GM18498 (cell line): Measurements from ENCODE around the gene HDAC4.
A peak's percentile ranks its signal among the peaks of the same experiment; 100 is the strongest.
"Not testable (repeated sequence)": the region's sequence is repeated elsewhere in the genome, so short reads cannot be mapped to it uniquely, and the experiment has no call there.

Experiments
- ATAC-seq: cut with Tn5 transposase; IDR thresholded peaks from one replicate; pipeline ENCODE4 v1.9.1; 2021; ENCODE audit warnings: mild to moderate bottlenecking, moderate library complexity; ENCODE audit not compliant: unreplicated experiment

HDAC4 gene

GRCh38 chr2:239400596-239401066 lies at the start of gene HDAC4:
Gene HDAC4 (minus strand): TSS chr2:239401020. CDS start chr2:239352699, 48,321 bp downstream.
- peak; percentile 17 for ATAC-seq

- not testable (repeated sequence) for ATAC-seq
Observed at GRCh38 chr2:239449468-239449867, 48.6 kb upstream of the HDAC4 start.

GRCh38 chr2:239445771-239446524 lies 45.1 kb upstream of the HDAC4 start:
- no peak for ATAC-seq

- no peak for ATAC-seq
Observed at GRCh38 chr2:239444626-239445577, 44.1 kb upstream of the HDAC4 start.

GRCh38 chr2:239443666-239444567 lies 43.1 kb upstream of the HDAC4 start:
- ATAC-seq = no peak

- ATAC-seq = no peak
Observed at GRCh38 chr2:239443102-239443620, 42.3 kb upstream of the HDAC4 start.

GRCh38 chr2:239442192-239442591 lies 41.4 kb upstream of the HDAC4 start:
- ATAC-seq = no peak

GRCh38 chr2:239441261-239442078 lies 40.6 kb upstream of the HDAC4 start:
- ATAC-seq = no peak

- no peak for ATAC-seq
Observed at GRCh38 chr2:239440511-239440959, 39.7 kb upstream of the HDAC4 start.

GRCh38 chr2:239439754-239440315 lies 39.0 kb upstream of the HDAC4 start:
- ATAC-seq = no peak

- ATAC-seq = no peak
Observed at GRCh38 chr2:239438995-239439753, 38.4 kb upstream of the HDAC4 start.

GRCh38 chr2:239438368-239438767 lies 37.5 kb upstream of the HDAC4 start:
- ATAC-seq = no peak

- no peak for ATAC-seq
Observed at GRCh38 chr2:239436669-239437335, 36.0 kb upstream of the HDAC4 start.

GRCh38 chr2:239436076-239436475 lies 35.3 kb upstream of the HDAC4 start:
- no peak for ATAC-seq

GRCh38 chr2:239433777-239434403 lies 33.1 kb upstream of the HDAC4 start:
- no peak for ATAC-seq

GRCh38 chr2:239432174-239432573 lies 31.4 kb upstream of the HDAC4 start:
- ATAC-seq = no peak

GRCh38 chr2:239431536-239431935 lies 30.7 kb upstream of the HDAC4 start:
- no peak for ATAC-seq
